Stimulated activated CD4-positive, alpha-beta T cell treated with anti-CD3 and anti-CD28 coated beads, Interleukin-2, amount 100 ng/mL, for 48 hours (primary cell): Measurements from ENCODE around the gene RIOX2.
"Not testable (repeated sequence)": the region's sequence is repeated elsewhere in the genome, so short reads cannot be mapped to it uniquely, and the experiment has no call there.

Source experiments
- DNase-seq, 2 donors: peaks; one replicate each; pipeline ENCODE4 v3.0.0-alpha.2; 2020

Gene RIOX2

DNA sequence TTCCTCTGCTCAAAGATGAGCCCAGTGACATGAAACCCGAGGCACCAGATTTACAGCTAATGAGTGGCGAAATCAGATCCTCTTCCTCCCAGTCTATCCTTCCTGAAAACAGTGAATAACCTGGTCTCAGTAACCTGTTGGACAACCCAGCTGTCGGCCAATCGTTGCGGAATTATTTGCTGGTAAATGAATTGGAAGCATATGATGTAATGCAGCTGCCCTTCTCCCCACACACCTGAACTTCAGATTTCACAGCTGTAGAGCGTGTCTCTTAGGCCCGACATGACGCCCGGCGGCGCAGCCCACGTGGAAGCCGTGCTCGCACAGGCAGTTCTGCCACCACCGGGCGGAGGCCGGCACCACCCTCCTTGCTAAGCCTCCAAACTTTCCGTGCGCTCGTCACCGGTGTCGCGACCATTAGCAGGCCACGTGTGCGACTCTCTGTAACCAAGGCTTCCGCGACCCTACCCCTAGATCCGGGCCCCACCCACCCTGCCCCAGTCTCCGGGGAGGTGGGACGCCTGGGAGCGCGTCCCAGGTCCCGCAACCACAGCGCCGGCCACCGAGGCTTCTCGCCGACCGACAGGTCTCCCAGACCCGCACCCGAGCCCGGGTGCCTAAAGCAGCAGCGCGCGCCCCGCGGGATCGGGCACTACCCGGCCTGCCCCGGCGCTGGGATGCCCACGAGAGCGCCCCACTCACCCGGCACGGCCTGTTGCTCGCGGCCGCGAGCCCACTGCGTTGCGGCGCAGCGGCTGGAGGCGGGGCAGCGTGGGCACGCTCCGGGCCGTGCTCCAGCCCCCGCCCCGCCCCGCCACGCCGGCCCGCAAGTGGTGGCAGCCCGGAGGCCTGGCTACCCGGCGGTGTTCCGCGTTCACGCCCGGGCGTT lies at the start of gene RIOX2:
TSS of gene RIOX2 (minus strand) at position 753 of the 889 bp plus-strand sequence. CDS start 4,838 bp downstream, outside the sequence.
- DNase-seq = peak; percentile 68 to 69

DNA sequence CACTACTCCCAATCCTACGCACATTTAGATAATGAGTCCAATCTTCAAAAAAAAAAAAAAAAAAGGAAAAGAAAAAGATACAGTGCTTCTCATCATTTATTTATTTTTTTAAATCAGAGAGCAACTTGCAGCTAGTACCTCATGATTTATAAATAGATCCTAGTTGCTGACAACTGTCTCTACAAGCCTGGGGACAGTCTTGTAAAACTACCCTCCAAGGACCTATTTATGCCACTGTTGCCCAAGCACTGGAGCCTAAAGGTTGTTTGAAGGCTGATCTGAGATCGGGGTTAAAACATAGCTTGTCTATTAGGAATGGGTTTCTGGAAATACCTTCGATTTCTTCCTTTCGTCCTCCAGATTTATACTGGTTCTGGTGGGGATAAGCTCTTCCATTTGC lies 48.2 kb upstream of the RIOX2 start:
- DNase-seq = no peak

DNA sequence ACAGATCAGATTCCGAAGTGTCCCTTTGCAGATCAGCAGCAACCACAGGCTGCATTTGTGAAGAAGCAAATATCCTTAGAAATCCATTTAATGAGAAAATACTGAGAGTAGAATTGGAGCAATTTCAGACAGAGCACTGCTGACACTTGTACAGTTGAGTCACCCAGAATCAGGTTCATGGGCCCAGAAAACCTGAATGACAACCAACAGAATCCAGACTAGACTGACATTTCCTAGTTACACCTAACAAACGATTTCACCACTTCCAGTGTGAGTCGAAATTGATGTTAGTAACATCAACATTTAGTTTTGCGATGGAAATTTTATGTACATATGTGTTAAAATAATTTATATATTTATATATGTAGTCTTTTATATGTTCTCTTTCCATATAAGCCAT lies 46.1 kb upstream of the RIOX2 start:
- no peak for DNase-seq

DNA sequence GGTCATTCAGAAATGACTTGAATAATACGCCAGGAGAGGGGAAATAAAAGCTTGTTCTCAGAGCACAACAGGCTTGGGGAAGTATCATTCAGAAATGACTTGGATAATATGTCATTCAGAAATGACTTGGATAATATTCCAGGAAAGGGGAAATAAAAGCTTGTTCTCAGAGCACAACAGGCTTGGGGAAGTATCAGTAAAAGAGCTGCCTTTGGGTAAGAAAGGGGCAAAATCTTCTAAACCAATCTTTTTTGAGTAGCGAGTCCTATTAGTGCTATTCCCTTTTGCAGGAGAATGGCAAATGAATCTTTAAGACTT lies 42.0 kb upstream of the RIOX2 start:
- no peak for DNase-seq

DNA sequence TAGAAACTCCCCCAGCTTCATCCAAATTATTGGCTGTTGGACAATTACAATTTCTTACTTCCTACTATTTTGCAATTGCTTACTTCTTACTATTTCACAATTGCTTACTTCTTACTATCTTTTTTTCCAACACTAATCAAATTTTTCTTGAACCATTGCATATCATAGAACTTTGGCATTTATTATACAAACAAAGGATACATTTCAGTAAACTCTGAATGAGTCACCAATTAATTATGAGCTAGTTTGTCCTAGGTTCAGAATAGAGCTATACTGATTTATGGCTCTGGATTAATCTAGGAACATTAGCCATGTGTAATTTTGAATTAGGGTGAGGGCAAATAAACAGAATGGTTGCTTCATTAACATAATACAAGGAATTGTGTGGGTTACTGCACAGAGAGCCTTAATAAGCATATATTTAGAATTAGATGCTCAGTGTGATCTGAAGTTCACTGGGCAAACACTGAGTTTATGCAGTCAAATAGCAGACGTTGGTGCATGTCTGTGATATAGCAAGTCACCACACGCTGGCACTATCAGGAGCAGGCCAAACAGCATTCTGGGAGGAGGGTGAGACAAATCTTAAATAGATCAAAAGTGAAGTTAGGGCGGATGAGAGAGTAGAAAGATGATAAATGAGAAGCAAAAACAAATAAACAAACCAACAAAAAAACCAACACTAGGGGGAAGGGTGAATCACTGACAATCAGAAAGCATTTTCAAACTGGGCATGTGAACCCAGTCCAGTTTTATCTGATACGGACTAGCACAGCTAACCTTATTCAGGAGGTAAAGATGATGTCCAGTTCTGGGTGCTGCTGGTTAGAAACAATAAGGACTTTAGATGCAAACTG lies 41.4 kb upstream of the RIOX2 start:
- no peak for DNase-seq

DNA sequence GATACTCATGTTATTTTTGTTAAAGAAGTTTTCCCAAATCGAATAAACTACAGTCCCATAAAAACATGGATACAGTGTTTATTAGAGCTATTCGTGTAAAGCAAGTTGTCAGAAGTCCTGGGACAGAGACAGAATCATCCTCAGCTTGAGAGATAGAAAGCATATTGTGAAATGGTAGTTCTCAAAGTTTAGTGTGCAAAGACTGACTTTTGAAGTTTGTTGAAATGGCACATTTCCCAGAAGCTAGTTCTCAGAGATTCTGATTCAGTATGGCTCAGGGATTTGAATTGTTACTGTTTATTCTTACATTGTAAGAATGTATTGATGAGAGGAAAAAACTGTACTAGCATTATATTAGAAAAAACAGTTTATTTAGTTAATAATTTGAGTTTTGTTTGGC lies 40.7 kb upstream of the RIOX2 start:
- DNase-seq = no peak

DNA sequence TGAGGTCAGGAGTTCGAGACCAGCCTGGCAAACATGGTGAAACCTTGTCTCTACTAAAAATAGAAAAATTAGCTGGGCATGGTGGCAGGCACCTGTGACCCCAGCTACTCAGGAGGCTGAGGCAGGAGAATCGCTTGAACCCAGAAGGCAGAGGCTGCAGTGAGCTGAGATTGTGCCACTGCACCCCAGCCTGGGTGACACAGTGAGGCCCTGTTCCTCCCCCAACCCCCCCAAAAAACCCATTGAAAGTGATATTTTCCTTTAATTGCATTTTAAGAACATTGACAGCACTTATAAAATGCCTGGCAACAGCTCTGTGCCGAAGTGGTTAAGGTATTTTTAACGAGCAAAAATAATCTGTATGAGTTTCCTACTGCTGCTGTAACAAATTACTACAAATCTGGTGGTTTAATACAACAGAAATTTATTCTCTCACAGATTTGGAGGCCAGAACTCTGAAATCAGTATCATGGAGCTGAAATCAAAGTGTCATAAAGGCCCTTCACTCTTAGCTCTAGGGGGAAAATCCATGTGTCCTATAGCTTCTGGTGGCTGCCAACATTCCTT lies 38.7 kb upstream of the RIOX2 start:
- not testable (repeated sequence) for DNase-seq

DNA sequence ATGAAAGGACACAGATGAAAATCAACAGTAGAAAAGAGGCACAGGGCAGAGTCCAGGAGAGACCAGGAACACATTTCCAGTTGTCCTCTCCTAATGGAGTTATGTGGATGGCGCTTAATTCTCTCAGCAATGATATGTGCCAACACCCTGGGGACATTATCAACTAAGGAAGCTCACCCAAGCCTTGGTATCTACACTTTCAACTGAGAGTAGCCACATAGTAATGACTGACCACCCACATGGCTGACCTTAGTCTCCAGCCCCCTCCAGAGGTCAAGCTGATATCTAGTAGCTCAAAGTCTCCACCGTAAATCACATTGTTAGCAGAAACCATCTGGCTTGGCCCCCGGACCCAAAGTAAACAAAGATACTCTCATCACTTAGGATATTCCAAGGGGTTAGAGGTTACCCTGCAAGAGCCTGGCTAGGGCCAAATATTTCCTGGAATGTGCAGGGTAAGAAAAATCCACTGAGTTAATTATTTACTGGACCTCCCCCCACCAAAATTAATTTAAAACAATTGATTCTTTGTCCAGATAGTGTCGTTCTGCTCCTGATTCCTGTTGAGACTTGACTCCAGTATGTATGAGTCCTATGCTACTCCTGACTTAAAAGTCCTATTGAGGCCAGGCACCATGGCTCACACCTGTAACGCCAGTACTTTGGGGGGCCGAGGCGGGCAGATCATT lies 38.1 kb upstream of the RIOX2 start:
- no peak for DNase-seq

DNA sequence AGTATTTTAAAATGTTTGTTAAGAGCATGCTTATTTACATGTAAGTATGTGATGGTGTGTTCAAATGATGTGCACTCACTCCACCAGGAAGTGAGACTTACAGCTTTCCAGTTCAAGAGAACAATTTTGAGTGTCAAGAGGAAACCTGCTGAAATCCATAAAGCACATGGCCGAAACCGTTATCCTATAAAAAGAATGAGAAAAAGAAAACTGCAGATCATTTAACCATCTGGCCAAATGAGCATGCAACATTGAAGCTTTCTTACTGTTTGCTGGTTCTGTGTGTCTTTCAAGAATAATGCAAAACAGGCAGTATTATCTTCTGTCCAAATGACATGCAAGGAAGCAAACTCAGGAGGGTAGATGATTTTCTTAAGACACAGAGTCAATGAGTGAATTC lies 36.6 kb upstream of the RIOX2 start:
- no peak for DNase-seq

DNA sequence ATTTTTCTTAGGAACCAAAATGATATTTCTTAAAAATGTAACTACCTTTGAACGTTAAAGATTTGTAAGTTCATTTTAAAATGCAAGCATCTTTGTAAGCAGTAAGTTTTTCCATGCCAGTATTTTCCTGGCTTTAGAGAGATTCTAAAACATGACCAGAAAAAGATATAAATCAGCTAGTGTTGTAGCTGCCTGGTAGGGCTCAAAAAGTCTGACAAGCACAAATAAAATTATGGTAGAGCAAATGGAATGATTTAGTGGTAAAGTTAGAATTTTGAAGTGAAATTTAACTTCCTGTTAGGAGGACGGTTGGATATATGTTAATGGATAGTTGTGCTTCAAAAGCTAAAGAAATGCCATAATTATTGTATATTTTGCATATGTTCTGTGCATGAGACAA lies 33.2 kb upstream of the RIOX2 start:
- no peak for DNase-seq

DNA sequence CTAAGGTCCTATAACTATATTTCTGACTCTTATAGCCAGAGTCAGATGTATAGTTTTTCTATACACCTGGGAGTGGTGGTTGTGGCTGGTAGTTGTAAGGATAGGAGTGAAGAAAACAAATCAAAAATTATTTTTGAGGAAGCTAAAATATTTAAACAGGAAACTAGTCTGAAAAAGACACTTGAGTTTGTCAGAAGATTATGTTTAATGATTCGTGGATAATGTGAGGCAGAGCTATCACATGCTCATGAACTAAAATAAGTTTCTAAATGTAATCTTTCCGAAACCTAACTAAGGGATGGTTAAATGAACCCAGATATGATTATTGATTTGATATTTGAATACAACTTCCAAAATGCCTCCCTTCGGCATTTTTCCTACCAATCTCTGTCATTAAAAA lies 32.5 kb upstream of the RIOX2 start:
- no peak for DNase-seq

DNA sequence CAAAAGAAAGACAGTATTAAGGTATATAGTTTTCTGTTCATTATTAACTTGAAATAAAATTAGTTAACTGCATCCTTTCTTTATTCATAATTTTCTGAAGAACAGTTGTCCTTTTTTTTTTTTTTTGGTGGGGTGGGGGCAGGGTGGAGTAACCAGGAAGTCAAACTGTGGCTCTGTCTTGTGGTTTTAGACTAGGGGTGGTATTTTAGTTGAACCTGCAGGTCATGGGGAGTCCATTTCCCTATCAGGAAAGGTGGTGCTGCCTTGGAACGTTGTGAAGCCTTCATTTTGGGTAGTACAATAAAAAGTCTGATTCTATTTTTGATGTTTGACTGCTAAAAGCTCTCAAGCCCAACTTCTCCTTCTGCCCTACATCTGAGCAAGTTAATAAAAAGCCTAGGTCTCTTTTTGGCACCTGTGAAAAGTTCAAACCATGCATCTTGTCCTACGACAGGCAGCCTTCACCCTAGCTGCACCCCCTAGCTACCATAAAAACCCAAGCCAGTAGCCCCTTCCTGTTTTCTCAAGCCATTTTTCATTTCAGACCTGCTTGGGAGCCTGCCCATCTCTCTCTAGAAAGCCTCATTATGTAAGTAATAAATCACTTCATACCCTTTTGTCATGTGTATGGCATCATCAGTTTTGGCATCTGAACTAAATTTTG lies 31.2 kb upstream of the RIOX2 start:
- no peak for DNase-seq

DNA sequence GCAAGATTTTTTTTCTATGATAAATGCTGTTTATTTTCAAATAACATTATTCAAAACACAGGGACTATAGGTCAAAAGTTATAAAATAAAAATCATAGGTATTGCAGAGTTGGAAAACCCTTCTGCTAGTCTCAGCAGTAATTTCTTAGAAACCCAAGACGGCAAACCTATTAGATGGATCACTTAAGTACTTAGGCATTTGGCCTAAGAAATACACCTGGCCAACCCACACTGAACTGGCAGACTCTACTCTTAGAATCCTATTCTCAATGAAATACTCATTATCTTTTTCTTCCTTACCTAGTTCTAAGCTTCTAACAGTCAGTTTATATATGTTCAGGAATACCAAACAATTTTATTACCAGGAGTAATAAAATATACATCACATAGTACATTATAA lies 30.5 kb upstream of the RIOX2 start:
- no peak for DNase-seq

DNA sequence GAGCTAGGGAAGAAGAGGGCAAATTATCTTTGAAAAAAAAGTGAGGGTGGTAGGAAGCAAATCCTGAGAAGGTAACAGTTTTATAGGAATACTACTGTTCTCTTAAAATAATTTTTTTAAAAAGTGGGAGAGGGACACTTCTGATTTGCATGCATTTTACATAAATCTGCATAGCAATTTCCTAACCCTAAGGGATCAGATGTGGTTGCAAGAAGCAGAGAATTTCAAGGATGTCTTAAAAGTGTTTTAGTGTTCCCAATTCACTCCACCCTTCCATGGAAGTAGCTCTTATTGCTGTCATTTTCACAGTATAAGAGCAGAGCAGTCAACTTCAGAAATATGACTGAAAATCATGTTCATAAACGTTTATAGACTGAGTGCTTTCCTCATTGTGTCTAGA lies 27.8 kb upstream of the RIOX2 start:
- DNase-seq = no peak

DNA sequence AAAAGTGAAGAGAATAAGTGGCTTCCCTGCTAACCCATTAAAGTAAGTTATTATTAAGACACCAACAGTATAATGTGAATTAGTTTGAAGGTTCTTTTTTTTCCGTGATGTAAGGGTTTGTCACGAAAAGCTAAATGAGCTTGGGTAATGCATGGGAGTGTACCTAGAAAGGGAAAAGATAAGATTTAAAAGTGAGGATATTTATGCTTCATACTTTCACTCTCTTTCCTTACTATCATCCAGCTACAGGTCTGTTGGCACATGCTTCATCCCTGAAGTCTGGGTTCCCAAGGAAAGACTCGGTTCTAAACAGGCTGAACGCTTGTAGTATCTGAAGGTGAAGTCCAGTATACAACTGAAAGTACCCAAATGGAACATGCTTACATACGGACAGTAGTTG lies 26.9 kb upstream of the RIOX2 start:
- DNase-seq = no peak

DNA sequence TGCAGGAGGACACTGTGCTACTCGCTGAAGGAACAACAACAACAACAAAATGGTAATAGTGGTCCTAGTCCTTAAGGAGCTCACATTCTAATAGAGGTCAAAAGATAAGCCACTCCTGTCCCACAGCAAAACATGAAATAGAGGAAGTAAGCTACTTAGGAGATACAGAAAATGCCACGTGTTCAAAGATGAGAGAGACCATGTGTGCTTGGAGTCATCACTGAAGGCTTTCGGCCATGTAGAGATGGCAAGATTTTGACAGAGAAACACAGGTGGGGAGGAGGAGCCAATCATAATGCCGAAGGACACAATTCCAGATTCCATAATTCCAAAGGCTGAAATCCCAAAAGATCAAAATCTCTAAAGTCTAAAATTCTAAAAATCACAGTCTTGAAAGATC lies 24.8 kb upstream of the RIOX2 start:
- DNase-seq = no peak

DNA sequence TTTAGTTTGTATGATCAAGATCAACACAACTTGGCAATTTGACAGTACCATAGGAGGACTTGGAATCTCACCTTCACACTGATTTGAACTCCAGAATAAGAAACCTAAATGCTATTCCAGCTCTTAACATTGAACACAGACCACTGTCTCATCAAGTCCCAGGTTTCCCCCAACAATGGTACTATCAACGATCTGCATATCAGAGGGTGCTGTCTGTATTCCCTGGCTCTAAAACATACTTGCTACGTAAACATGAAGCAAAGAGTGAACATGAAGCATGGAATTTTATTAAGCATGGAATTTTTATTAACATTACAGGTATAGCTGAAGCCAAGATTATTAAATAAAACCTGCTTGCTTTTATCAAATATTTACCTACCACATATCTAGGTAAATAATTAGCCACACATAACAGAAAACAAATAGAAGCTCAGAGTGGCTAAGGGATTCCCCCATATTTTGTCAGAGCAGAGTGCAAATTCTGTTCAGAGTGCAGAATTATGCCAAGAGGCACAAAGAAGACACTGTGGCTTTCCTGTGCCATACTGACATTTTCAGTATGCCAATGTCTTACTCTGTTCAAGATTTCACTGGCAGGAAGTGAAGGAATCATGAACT lies 22.2 kb upstream of the RIOX2 start:
- DNase-seq = no peak

DNA sequence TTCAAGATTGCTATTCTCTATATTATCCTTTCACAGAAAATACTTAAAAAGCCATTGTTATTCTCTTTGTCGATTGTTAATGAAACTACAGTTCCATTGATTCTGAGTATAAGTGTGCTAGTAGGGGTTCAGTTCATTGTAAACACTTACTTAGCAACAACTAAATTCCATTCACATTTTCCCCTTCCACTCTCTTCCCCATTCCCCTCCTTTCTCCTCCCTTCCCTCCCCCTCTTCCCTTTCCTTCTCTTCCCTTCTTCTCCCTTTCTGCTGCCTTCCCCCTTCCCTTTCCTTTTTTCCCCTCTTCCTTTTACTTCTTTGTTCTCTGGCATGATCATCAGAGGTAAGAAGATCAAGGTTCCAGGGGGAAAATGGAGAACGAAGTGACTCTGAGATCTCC lies 21.3 kb upstream of the RIOX2 start:
- no peak for DNase-seq

DNA sequence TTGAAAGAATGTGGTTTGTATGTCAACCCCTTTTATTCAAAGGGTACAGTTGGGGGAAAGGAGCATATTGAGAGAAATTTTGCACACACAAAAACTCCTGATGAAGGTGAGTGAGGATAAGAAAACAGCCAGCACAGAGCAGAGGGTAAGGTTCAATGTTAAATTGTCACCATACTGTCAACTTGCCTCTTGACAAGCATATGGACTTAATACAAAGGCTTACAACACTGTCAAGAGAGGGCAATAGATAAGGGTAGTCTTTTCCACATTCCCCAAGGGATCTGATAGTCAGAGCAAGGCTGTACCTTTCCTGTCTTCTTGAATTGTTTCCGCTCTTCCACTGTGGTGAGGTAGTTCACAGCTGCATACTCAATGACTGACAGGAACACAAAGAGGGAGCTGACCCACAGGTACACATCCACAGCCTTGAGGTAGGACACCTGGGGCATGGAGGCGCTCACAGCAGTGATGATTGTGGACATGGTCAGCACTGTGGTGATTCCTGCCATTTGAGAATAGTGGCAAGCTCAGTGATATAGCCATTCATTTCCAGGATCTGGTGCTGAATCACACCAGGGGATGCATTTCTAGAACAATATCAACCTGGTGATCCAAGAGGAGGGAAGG lies 20.4 kb upstream of the RIOX2 start:
- DNase-seq = no peak

DNA sequence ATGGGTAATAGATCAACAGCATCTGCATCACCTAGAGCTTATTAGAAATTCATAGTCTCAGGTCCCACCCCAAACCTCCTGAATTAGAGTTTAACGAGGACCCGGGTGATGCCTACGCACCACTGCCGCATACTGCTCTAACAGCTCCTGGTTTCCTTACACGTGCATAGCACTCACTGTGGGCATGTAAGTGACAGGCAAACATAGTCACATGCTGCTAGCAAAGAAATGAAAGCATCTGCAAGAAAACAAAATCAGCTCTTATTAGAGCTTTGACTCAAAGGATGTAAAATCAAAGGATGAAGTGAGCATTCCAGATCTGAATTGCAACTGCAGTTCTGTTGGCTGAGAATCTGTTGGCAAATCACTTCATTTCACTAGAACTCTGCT lies 19.1 kb upstream of the RIOX2 start:
- no peak for DNase-seq

DNA sequence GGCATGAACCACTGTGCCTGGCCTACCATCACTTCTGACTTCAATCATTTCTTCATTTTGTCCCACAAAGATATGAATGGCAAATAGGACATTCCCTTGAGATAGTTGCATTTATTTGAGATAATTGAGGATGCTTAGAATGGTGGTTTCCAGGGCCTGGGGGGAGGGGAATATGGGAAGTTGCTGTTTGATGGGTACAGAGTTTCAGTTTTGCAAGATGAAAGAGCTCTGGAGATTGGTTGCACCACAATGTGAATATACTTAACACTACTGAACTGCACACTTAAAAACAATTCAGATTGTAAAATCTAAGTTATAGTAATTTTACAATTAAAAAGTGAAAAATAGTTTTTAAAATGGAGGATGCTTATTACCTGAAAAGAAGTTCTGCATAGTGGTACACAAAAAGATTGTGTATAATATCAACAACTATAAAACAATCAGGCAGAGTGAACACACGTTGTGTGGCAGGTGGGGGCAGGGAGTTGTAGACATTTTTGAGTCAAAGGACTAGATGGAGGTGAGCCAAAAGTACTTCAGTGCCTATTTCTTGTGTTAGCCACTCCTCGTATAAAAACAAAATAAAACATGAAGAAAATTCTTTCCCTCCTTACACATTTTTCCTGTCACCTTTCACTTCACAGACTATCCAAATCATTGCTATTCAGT lies 18.5 kb upstream of the RIOX2 start:
- no peak for DNase-seq
